ENCODE measurements around the gene UBE2E2. TPM values are rescaled to one million over a fixed set of nuclear protein-coding genes. Genes with fewer than 3 reads are reported as not detected.

Gene UBE2E2
- total RNA-seq, 2 donors from 2014 or later, result 5.0 to 7.6 TPM

- H3K27me3 Mint-ChIP-seq, result no peaks in the 10 kb centered on the region
- H3K4me1 Mint-ChIP-seq, result no peaks in the 10 kb centered on the region
- ATAC-seq (no peak), DNase-seq (no peak)
- H3K27ac Mint-ChIP-seq, result no peak overlapping the region
- H3K9me3 ChIP-seq (ENCODE audit: control insufficient read depth, low read length, poor library complexity, severe bottlenecking), result no peaks in the 10 kb centered on the region
- H3K36me3 Mint-ChIP-seq (ENCODE audit: low read depth), result no peaks in the 10 kb centered on the region
- no peak overlapping the region for H3K4me3 Mint-ChIP-seq
Measured at GRCh38 chr3:23277688-23278087, 74.6 kb downstream of the UBE2E2 start.

GRCh38 chr3:23283625-23284024 is 80.5 kb downstream of the UBE2E2 start:
- H3K27ac Mint-ChIP-seq, result no peak overlapping the region
- no peaks in the 10 kb centered on the region for H3K9me3 ChIP-seq (ENCODE audit: control insufficient read depth, low read length, poor library complexity, severe bottlenecking)
- ATAC-seq (no peak), DNase-seq (no peak)
- H3K36me3 Mint-ChIP-seq (ENCODE audit: low read depth), result no peaks in the 10 kb centered on the region
- H3K4me1 Mint-ChIP-seq, result no peaks in the 10 kb centered on the region
- H3K4me3 Mint-ChIP-seq, result no peak overlapping the region
- H3K27me3 Mint-ChIP-seq, result no peaks in the 10 kb centered on the region

GRCh38 chr3:23288286-23288685 is 85.2 kb downstream of the UBE2E2 start:
- Mint-ChIP-seq H3K36me3 (ENCODE audit: low read depth) (no peaks in the 10 kb centered on the region), H3K4me3 (no peak overlapping the region), H3K27me3 (no peaks in the 10 kb centered on the region), H3K27ac (no peak overlapping the region), H3K4me1 (no peaks in the 10 kb centered on the region)
- H3K9me3 ChIP-seq (ENCODE audit: control insufficient read depth, low read length, poor library complexity, severe bottlenecking), result no peaks in the 10 kb centered on the region
- DNase-seq (no peak), ATAC-seq (no peak)

GRCh38 chr3:23288715-23289114 is 85.6 kb downstream of the UBE2E2 start:
- Mint-ChIP-seq H3K36me3 (ENCODE audit: low read depth) (no peaks in the 10 kb centered on the region), H3K27ac (no peak overlapping the region), H3K4me1 (no peaks in the 10 kb centered on the region), H3K27me3 (no peaks in the 10 kb centered on the region), H3K4me3 (no peak overlapping the region)
- no peak for DNase-seq
- no peaks in the 10 kb centered on the region for H3K9me3 ChIP-seq (ENCODE audit: control insufficient read depth, low read length, poor library complexity, severe bottlenecking)
- ATAC-seq, result no peak

- no peak overlapping the region for H3K27ac Mint-ChIP-seq
- H3K9me3 ChIP-seq (ENCODE audit: control insufficient read depth, low read length, poor library complexity, severe bottlenecking), result no peaks in the 10 kb centered on the region
- no peak overlapping the region for H3K4me3 Mint-ChIP-seq
- ATAC-seq (no peak), DNase-seq (no peak)
- H3K36me3 Mint-ChIP-seq (ENCODE audit: low read depth), result no peaks in the 10 kb centered on the region
- H3K27me3 Mint-ChIP-seq, result no peaks in the 10 kb centered on the region
- H3K4me1 Mint-ChIP-seq, result no peaks in the 10 kb centered on the region
Measured at GRCh38 chr3:23292432-23292831, 89.3 kb downstream of the UBE2E2 start.

GRCh38 chr3:23294770-23295387 is 91.8 kb downstream of the UBE2E2 start:
- no peak overlapping the region for H3K27ac Mint-ChIP-seq
- no peaks in the 10 kb centered on the region for H3K9me3 ChIP-seq (ENCODE audit: control insufficient read depth, low read length, poor library complexity, severe bottlenecking)
- DNase-seq, result no peak
- no peaks in the 10 kb centered on the region for H3K27me3 Mint-ChIP-seq
- H3K36me3 Mint-ChIP-seq (ENCODE audit: low read depth), result no peaks in the 10 kb centered on the region
- ATAC-seq, result no peak
- no peak overlapping the region for H3K4me3 Mint-ChIP-seq
- no peaks in the 10 kb centered on the region for H3K4me1 Mint-ChIP-seq

GRCh38 chr3:23301819-23302218 is 98.7 kb downstream of the UBE2E2 start:
- H3K27me3 Mint-ChIP-seq, result no peaks in the 10 kb centered on the region
- H3K36me3 Mint-ChIP-seq (ENCODE audit: low read depth), result no peaks in the 10 kb centered on the region
- no peaks in the 10 kb centered on the region for H3K4me1 Mint-ChIP-seq
- no peak overlapping the region for H3K27ac Mint-ChIP-seq
- no peak for ATAC-seq
- no peak overlapping the region for H3K4me3 Mint-ChIP-seq
- DNase-seq, result no peak
- no peaks in the 10 kb centered on the region for H3K9me3 ChIP-seq (ENCODE audit: control insufficient read depth, low read length, poor library complexity, severe bottlenecking)

GRCh38 chr3:23302271-23302670 is 99.1 kb downstream of the UBE2E2 start:
- no peak for ATAC-seq
- Mint-ChIP-seq H3K4me3 (no peak overlapping the region), H3K4me1 (no peaks in the 10 kb centered on the region), H3K36me3 (ENCODE audit: low read depth) (no peaks in the 10 kb centered on the region), H3K27me3 (no peaks in the 10 kb centered on the region), H3K27ac (no peak overlapping the region)
- no peak for DNase-seq
- H3K9me3 ChIP-seq (ENCODE audit: control insufficient read depth, low read length, poor library complexity, severe bottlenecking), result no peaks in the 10 kb centered on the region

- Mint-ChIP-seq H3K27ac (no peak overlapping the region), H3K4me3 (no peak overlapping the region), H3K27me3 (no peaks in the 10 kb centered on the region), H3K4me1 (no peaks in the 10 kb centered on the region), H3K36me3 (ENCODE audit: low read depth) (no peaks in the 10 kb centered on the region)
- ATAC-seq, result no peak
- DNase-seq, result no peak
- H3K9me3 ChIP-seq (ENCODE audit: control insufficient read depth, low read length, poor library complexity, severe bottlenecking), result no peaks in the 10 kb centered on the region
Measured at GRCh38 chr3:23303601-23304217, 100.6 kb downstream of the UBE2E2 start.

GRCh38 chr3:23304424-23304823 is 101.3 kb downstream of the UBE2E2 start:
- no peaks in the 10 kb centered on the region for H3K9me3 ChIP-seq (ENCODE audit: control insufficient read depth, low read length, poor library complexity, severe bottlenecking)
- no peak for DNase-seq
- no peak for ATAC-seq
- no peak overlapping the region for H3K4me3 Mint-ChIP-seq
- H3K27ac Mint-ChIP-seq, result no peak overlapping the region
- no peaks in the 10 kb centered on the region for H3K36me3 Mint-ChIP-seq (ENCODE audit: low read depth)
- no peaks in the 10 kb centered on the region for H3K27me3 Mint-ChIP-seq
- H3K4me1 Mint-ChIP-seq, result no peaks in the 10 kb centered on the region

GRCh38 chr3:23308986-23309625 is 106.0 kb downstream of the UBE2E2 start:
- H3K4me1 Mint-ChIP-seq, result no peaks in the 10 kb centered on the region
- ATAC-seq (no peak), DNase-seq (no peak)
- no peaks in the 10 kb centered on the region for H3K9me3 ChIP-seq (ENCODE audit: control insufficient read depth, low read length, poor library complexity, severe bottlenecking)
- no peak overlapping the region for H3K27ac Mint-ChIP-seq
- H3K27me3 Mint-ChIP-seq, result no peaks in the 10 kb centered on the region
- no peak overlapping the region for H3K4me3 Mint-ChIP-seq
- no peaks in the 10 kb centered on the region for H3K36me3 Mint-ChIP-seq (ENCODE audit: low read depth)

- H3K27me3 Mint-ChIP-seq, result no peaks in the 10 kb centered on the region
Measured at GRCh38 chr3:23312866-23313265, 109.7 kb downstream of the UBE2E2 start.

GRCh38 chr3:23314981-23315762 is 112.0 kb downstream of the UBE2E2 start:
- no peak overlapping the region for H3K27ac Mint-ChIP-seq
- DNase-seq (no peak), ATAC-seq (no peak)
- H3K27me3 Mint-ChIP-seq, result no peaks in the 10 kb centered on the region
- no peaks in the 10 kb centered on the region for H3K4me1 Mint-ChIP-seq
- H3K9me3 ChIP-seq (ENCODE audit: control insufficient read depth, low read length, poor library complexity, severe bottlenecking), result no peaks in the 10 kb centered on the region
- no peaks in the 10 kb centered on the region for H3K36me3 Mint-ChIP-seq (ENCODE audit: low read depth)
- H3K4me3 Mint-ChIP-seq, result no peak overlapping the region

More at GRCh38 chr3:23312866-23313265, 109.7 kb downstream of the UBE2E2 start:
- H3K4me3 Mint-ChIP-seq, result no peak overlapping the region
- no peaks in the 10 kb centered on the region for H3K4me1 Mint-ChIP-seq
- H3K36me3 Mint-ChIP-seq (ENCODE audit: low read depth), result no peaks in the 10 kb centered on the region
- H3K9me3 ChIP-seq (ENCODE audit: control insufficient read depth, low read length, poor library complexity, severe bottlenecking), result no peaks in the 10 kb centered on the region
- no peak for DNase-seq
- no peak overlapping the region for H3K27ac Mint-ChIP-seq
- ATAC-seq, result no peak
